GM21825 (cell line): Measurements from ENCODE around the gene TLR8.

ENCODE experiments used
- ATAC-seq: cut with Tn5 transposase; IDR thresholded peaks from one replicate; pipeline ENCODE4 v1.9.1; 2021; ENCODE audit warnings: mild to moderate bottlenecking, moderate library complexity; ENCODE audit not compliant: unreplicated experiment

The TLR8 gene

DNA sequence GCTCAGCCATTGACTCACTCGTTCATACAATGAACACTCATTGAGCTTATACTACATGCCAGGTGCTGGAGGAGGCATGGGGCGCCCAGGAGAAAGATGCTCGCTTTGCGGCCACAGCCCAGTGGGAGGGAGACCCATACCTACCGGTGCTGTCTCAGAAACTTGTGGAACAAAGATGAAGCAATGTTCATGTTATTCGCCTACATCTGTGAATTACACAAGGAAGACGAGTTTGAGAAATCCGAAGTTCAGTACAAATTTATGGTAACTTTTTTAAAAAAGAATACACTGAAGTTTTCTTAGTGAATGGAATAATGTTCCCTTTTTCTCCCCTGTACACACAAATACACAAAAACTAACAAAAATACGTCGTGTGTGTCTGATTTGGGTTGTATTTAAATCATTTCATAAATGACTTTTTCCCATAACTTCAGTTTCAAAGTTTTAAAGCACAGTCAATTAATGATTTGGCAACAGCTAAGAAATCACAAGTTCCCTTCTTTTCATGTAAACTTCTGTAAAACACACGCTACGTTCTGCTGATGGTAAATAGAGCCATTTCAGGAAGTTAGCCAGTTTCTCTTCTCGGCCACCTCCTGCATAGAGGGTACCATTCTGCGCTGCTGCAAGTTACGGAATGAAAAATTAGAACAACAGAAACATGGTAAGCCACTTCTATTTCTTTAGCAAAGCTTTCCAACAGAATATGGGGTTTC lies at the start of gene TLR8:
Gene TLR8, plus strand, starts transcription at position 575 of the 716 bp plus-strand sequence. Its CDS starts 87 bp downstream, at position 662.
- no peak for ATAC-seq

GRCh38 chrX:12865359-12865758 lies 41.1 kb upstream of the TLR8 start:
- no peak for ATAC-seq

DNA sequence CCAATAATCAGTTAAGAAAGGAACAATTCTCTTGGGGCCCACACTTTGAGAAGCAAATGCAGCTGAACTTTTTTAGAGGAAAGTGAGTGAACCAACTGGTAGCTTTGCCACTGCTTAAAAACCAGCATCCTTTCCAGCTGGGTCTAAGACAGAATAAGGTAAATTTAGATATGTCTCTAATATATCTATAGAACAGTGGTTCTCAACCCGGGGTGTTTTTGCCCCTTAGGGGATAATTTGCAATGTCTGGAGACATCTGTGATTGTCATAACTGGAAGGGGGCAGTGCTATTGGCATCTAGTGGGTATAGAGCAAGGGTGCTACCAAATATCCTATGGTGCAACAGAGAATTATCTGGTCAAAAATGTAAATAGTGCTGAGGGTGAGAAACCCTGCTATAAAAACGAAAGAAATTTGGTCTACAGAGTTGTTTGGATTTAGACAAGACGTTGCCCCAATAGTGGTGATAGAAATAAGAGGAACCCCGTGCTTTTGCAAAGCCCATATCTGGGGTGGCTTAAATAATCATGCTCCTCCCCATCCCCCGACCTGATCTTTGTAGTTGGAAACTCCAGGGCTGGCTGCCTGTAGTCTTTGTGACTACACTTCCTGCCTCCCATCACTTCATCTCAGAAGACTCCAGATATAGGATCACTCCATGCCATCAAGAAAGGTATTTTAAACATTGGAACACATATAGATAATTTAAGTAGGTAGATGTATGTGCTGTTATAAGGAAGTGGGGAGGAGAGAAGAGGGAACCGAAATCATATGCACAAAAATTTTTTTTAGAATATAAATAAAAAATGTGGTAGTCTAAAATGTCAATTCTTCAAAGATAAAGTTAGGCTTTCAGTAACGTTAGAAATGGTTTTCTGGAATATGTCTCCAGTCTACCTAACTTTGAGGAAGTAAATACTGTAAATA lies 39.7 kb upstream of the TLR8 start, which contains the start of gene TLR7:
Gene TLR7, plus strand, starts transcription at position 622 of the 927 bp plus-strand sequence. CDS start 507 bp downstream, outside the sequence.
- ATAC-seq, result peak; percentile 55

GRCh38 chrX:12867685-12868084 lies 38.7 kb upstream of the TLR8 start:
- no peak for ATAC-seq

DNA sequence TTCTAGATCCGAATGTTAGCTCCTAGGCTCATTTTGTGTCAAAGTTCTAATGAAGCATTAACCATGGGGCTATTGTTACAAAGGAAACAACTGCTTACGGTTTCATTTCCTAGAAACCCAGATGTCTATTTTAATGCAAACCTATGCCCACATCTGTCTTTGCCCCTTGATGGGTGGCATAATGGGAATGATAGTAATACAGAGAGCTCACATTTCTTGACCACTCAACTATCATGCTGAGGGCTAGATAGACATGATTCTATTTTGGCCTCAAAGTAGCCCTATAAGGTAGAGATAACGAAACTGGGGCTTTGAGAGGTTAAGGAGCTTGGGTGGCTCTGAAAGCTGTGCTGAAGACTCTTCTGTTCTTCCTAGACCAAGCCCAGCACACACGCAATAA lies 37.7 kb upstream of the TLR8 start:
- no peak for ATAC-seq

DNA sequence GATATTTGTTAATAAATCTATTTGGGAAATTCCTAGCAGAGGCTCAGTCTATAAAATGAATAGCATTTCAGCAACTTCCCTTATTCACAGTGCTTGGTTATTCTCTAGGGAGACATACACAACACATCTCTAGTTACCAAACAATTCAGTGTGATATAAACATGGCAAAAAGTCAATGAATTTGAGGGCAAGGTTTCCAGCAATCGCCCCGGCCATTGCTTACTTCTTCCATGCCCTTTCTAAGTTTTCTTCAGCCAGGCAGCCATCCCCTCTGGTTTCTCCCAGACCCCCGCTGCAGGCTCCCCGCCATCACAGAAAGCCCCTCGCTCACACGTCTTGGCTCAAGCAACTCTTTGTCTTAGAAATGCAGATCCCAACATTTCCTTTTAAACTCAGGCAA lies 35.2 kb upstream of the TLR8 start:
- no peak for ATAC-seq

DNA sequence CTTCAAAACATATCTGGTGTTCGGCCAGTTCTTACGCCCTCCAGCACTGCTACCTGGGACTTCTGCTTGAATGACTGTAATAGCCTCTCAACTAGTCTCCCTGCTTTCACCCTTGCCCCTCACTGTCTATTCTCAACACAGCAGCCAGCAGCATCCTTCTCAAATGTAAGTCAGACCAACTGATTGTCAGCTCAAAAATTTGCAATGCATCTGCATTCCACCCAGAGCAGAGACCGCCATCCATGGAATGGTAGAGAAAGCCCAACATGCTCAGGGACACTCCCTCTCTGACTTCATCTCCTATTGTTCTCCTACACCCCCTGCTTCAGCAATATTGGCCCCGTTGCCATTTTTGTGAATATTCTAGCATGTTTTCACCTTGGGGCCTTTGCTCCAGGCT lies 33.7 kb upstream of the TLR8 start:
- no peak for ATAC-seq

DNA sequence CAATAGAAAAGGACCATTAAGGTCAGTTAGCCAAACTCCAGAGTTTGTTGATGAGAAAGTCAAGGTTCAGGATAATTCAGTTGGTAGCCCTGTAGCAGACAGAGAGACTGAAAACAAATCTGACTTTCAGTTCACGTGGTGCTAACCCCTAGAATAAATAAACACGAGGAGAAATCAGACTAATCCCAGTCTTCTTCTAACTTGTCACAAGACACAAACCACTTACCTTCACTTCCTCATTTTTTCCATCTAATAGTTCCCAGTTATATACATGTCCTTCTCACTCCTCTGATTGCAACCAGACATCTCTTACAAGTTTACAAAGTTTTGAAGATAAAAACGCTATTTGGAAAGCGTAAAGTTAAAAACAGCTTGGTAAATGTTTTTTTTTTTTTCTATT lies 31.8 kb upstream of the TLR8 start:
- no peak for ATAC-seq

GRCh38 chrX:12877386-12877785 lies 29.0 kb upstream of the TLR8 start:
- no peak for ATAC-seq

DNA sequence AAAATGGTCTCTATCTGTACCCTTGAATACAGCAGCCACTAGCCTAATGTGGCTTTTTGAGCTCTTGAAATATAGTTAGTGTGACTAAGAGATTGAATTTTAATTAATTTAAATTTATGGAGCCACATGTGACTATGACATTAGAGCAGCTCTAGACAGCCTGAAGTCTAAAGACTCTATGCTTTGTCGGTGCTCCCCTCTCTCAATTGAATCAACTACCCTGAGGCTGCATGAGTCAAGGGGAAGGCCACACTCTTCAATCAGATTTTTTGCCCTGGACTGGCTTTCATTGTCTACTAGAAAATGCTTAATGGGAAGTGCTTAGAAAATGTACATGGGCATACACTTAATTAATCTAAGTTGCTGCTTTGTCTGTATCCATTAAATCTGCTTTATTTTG lies 27.9 kb upstream of the TLR8 start:
- ATAC-seq, result no peak

GRCh38 chrX:12881914-12882313 lies 24.5 kb upstream of the TLR8 start:
- ATAC-seq, result no peak

DNA sequence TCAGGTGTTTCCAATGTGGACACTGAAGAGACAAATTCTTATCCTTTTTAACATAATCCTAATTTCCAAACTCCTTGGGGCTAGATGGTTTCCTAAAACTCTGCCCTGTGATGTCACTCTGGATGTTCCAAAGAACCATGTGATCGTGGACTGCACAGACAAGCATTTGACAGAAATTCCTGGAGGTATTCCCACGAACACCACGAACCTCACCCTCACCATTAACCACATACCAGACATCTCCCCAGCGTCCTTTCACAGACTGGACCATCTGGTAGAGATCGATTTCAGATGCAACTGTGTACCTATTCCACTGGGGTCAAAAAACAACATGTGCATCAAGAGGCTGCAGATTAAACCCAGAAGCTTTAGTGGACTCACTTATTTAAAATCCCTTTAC lies 20.9 kb upstream of the TLR8 start:
- no peak for ATAC-seq

DNA sequence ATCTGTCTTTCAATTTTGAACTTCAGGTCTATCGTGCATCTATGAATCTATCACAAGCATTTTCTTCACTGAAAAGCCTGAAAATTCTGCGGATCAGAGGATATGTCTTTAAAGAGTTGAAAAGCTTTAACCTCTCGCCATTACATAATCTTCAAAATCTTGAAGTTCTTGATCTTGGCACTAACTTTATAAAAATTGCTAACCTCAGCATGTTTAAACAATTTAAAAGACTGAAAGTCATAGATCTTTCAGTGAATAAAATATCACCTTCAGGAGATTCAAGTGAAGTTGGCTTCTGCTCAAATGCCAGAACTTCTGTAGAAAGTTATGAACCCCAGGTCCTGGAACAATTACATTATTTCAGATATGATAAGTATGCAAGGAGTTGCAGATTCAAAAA lies 19.9 kb upstream of the TLR8 start:
- ATAC-seq, result no peak

DNA sequence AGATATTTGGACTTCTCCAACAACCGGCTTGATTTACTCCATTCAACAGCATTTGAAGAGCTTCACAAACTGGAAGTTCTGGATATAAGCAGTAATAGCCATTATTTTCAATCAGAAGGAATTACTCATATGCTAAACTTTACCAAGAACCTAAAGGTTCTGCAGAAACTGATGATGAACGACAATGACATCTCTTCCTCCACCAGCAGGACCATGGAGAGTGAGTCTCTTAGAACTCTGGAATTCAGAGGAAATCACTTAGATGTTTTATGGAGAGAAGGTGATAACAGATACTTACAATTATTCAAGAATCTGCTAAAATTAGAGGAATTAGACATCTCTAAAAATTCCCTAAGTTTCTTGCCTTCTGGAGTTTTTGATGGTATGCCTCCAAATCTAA lies 19.3 kb upstream of the TLR8 start:
- no peak for ATAC-seq

DNA sequence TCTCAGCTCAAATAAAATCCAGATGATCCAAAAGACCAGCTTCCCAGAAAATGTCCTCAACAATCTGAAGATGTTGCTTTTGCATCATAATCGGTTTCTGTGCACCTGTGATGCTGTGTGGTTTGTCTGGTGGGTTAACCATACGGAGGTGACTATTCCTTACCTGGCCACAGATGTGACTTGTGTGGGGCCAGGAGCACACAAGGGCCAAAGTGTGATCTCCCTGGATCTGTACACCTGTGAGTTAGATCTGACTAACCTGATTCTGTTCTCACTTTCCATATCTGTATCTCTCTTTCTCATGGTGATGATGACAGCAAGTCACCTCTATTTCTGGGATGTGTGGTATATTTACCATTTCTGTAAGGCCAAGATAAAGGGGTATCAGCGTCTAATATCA lies 18.7 kb upstream of the TLR8 start:
- ATAC-seq, result no peak

GRCh38 chrX:12890467-12890866 lies 16.0 kb upstream of the TLR8 start:
- ATAC-seq, result peak; percentile 51

- no peak for ATAC-seq
Measured at GRCh38 chrX:12891171-12891570, 15.2 kb upstream of the TLR8 start.

DNA sequence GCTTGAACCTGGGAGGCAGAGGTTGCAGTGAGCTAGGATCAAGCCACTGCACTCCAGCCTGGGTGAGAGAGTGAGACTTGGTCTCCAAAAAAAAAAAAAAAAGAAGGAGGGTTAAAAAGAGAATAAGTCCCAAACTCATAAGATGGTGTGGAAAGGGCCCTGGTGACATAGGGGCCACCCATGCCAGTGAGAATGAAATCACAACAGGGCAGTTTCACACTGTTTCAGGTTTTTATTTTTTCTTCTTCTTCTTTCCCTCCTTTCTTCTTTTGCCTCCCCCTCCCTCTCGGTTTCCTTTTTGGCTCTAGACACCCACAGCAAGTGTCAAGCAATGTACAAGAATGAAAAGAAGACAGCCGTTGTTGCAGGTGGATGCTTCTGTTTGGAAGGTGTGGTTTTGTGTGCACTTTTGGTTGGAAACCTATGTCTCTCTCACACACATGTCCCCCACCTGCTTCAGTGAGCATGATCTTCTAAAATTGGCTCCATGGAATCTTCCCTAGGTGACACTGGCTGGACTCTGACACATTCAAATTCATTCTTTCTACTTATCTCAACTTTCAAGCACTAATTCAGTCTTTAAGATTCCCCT lies 14.4 kb upstream of the TLR8 start:
- ATAC-seq, result peak; percentile 47

DNA sequence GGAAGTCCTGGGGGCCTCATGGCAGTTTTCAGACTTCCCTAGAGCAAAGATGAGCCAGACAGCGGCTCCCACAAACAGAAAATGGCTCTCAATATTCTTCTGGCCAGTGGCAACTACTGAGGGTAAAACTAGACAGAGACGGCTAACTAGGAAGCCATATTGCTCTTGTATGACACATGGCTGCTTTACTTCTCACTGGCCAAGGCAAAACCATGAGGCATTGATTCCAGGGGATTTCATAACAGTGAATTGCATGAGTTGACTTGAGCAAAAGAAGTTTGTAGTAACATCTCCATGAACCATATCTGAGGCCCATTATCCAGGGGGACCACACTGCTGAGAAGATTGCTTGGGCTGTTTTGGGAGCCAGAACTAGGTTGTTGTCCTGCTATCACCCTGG lies 13.7 kb upstream of the TLR8 start:
- no peak for ATAC-seq

GRCh38 chrX:12894074-12895030 lies 12.1 kb upstream of the TLR8 start:
- no peak for ATAC-seq

DNA sequence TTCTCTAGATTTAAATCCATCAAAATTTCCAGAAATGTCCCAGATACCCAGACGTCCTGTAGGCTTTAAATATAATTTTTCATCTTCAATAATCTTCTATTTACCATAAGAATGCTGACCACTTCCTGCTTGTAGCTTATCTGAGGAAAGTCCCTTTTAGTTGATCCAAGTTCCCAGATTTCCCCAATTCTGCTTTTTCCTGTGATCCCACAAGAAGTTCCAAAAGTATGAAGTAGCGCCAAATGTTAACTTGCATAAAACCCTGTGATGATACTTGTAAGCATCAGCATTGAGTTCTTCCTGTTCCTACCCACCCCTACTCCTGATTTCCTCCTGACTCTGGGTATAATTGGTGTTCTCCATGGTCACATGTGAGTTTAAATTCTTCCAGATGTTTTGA lies 10.6 kb upstream of the TLR8 start:
- no peak for ATAC-seq
